WTC11 (cell line): ENCODE measurements around the gene PPIP5K2. TPM values are rescaled to one million over a fixed set of nuclear protein-coding genes. Genes with fewer than 3 reads are reported as not detected.

Source experiments
- ATAC-seq: fragments of 200-7000 bp; cut with Tn5 transposase; 2 replicates; pipeline ENCODE4 v1.10.0; 2021; ENCODE audit warnings: mild to moderate bottlenecking, moderate library complexity
- CTCF ChIA-PET: fragments of 300-600 bp; sonication (Branson Sonifier 250); formaldehyde crosslinking; loops from one replicate; lab custom pipeline; 2021; ENCODE audit warnings: antibody characterized with exemption; lab: Charles Lee
- POLR2A ChIA-PET: fragments of 350-600 bp; sonication (Branson Sonifier 250); formaldehyde crosslinking; loops from one replicate; lab custom pipeline; 2021; ENCODE audit warnings: antibody characterized with exemption; lab: Charles Lee
- DNase-seq: peaks from one replicate; pipeline ENCODE4 v3.0.0; 2021; ENCODE audit warnings: low spot score
- H3K27ac Mint-ChIP-seq: 2 replicates; pipeline ENCODE4 v1.8.0; 2021; ENCODE audit warnings: mixed read lengths
- H3K27me3 Mint-ChIP-seq: 2 replicates; pipeline ENCODE4 v1.8.0; 2021; ENCODE audit warnings: low read depth, mild to moderate bottlenecking, moderate library complexity, mixed read lengths
- H3K36me3 Mint-ChIP-seq: 2 replicates; pipeline ENCODE4 v1.8.0; 2021; ENCODE audit warnings: mixed read lengths
- H3K4me1 Mint-ChIP-seq: 2 replicates; pipeline ENCODE4 v1.8.0; 2022; ENCODE audit warnings: mixed read lengths
- H3K4me3 Mint-ChIP-seq: 2 replicates; pipeline ENCODE4 v1.8.0; 2021; ENCODE audit warnings: mild to moderate bottlenecking, moderate library complexity, mixed read lengths
- H3K9me3 Mint-ChIP-seq: 2 replicates; pipeline ENCODE4 v1.8.0; 2021; ENCODE audit warnings: mixed read lengths
- AFF4 ChIP-seq: sonication (generic); formaldehyde crosslinking; IDR thresholded peaks from 2 replicates; pipeline ENCODE4 v1.8.1; 2023; ENCODE audit warnings: mild to moderate bottlenecking, missing genetic modification reagents, borderline replicate concordance
- AR ChIP-seq: fragments of 250-450 bp; sonication (Bioruptor Pico); IDR thresholded peaks from 2 replicates; pipeline ENCODE4 v1.9.0; 2021; ENCODE audit warnings: mild to moderate bottlenecking
- CREM ChIP-seq: sonication (generic); formaldehyde crosslinking; IDR thresholded peaks from 2 replicates; pipeline ENCODE4 v1.8.1; 2022; ENCODE audit warnings: mild to moderate bottlenecking, missing genetic modification reagents, moderate library complexity
- EMX1 ChIP-seq: fragments of 250-450 bp; sonication (Bioruptor Pico); IDR thresholded peaks from 2 replicates; pipeline ENCODE4 v1.8.0; 2021; ENCODE audit warnings: mild to moderate bottlenecking
- FOXK1 ChIP-seq: sonication (generic); formaldehyde crosslinking; IDR thresholded peaks from 2 replicates; pipeline ENCODE4 v1.8.0; 2022; ENCODE audit warnings: mild to moderate bottlenecking, moderate library complexity, missing genetic modification reagents
- HMGXB4 ChIP-seq: sonication (generic); formaldehyde crosslinking; IDR thresholded peaks from 2 replicates; pipeline ENCODE4 v1.8.1; 2023; ENCODE audit warnings: mild to moderate bottlenecking, moderate library complexity, missing genetic modification reagents
- JAZF1 ChIP-seq: fragments of 250-450 bp; sonication (Bioruptor Pico); IDR thresholded peaks from 2 replicates; pipeline ENCODE4 v1.9.0; 2021; ENCODE audit warnings: moderate library complexity, mild to moderate bottlenecking, inconsistent platforms
- MAX ChIP-seq: sonication (generic); formaldehyde crosslinking; IDR thresholded peaks from 2 replicates; pipeline ENCODE4 v1.8.0; 2022; ENCODE audit warnings: mild to moderate bottlenecking, missing genetic modification reagents
- NFYB ChIP-seq: sonication (generic); formaldehyde crosslinking; conservative IDR thresholded peaks from 2 replicates; pipeline ENCODE4 v1.8.0; 2022; ENCODE audit warnings: low read depth, missing genetic modification reagents
- NR3C1 ChIP-seq: sonication (generic); formaldehyde crosslinking; conservative IDR thresholded peaks from 2 replicates; pipeline ENCODE4 v1.8.1; 2023; ENCODE audit warnings: low read depth, mild to moderate bottlenecking, missing genetic modification reagents
- RELA ChIP-seq: sonication (generic); formaldehyde crosslinking; IDR thresholded peaks from 2 replicates; pipeline ENCODE4 v1.8.1; 2022; ENCODE audit warnings: missing genetic modification reagents, mild to moderate bottlenecking, borderline replicate concordance
- RORB ChIP-seq: fragments of 250-450 bp; sonication (Bioruptor Pico); IDR thresholded peaks from 2 replicates; pipeline ENCODE4 v1.9.0; 2021; ENCODE audit warnings: mild to moderate bottlenecking
- STAT6 ChIP-seq: sonication (generic); formaldehyde crosslinking; conservative IDR thresholded peaks from 2 replicates; pipeline ENCODE4 v1.8.1; 2023; ENCODE audit warnings: mild to moderate bottlenecking, low read depth, missing genetic modification reagents, moderate library complexity
- TP53 ChIP-seq: sonication (generic); formaldehyde crosslinking; IDR thresholded peaks from 2 replicates; pipeline ENCODE4 v1.8.1; 2023; ENCODE audit warnings: mild to moderate bottlenecking, missing genetic modification reagents
- ZNF121 ChIP-seq: sonication (generic); formaldehyde crosslinking; IDR thresholded peaks from 2 replicates; pipeline ENCODE4 v1.8.0; 2023; ENCODE audit warnings: missing genetic modification reagents
- ZNF232 ChIP-seq: sonication (generic); formaldehyde crosslinking; IDR thresholded peaks from 2 replicates; pipeline ENCODE4 v1.8.0; 2022; ENCODE audit warnings: mild to moderate bottlenecking, missing genetic modification reagents
- ZSCAN18 ChIP-seq: fragments of 250-450 bp; sonication (Bioruptor Pico); IDR thresholded peaks from 2 replicates; pipeline ENCODE4 v2.1.2; 2022; ENCODE audit warnings: mild to moderate bottlenecking, moderate library complexity
- total RNA-seq: library from RNA; stranded (reverse); gene quantifications from 3 replicates; pipeline ENCODE4 v1.2.3, GENCODE V29; 2021

Gene PPIP5K2
- total RNA-seq, 1 experiment from 2014 or later, result 67.6 TPM

GRCh38 chr5:103258368-103258956 is 138.4 kb downstream of the PPIP5K2 start, which contains the start of gene MACIR (continued):
- TF ChIP-seq AFF4 (CRISPR knock-in tag) (0 out of 2 replicates have a peak, but pooled peaks have one; percentile 28), STAT6 (CRISPR knock-in tag) (no peak), NR3C1 (CRISPR knock-in tag) (no peak), NFYB (no peak), FOXK1 (0 out of 2 replicates have a peak, but pooled peaks have one; percentile 10), AR (CRISPR knock-in tag) (no peak), HMGXB4 (CRISPR knock-in tag) (peak; percentile 61; the same call in 1 of the 2 replicates)

- POLR2A ChIA-PET, result interaction anchor here (0.8 to 3.4 kb wide), 15 partner anchors 10 to 228 kb away, joined by 3 to 15 read pairs (median 4); partner anchors contain the start of genes GIN1 and PPIP5K2
- TF ChIP-seq RORB (CRISPR knock-in tag), result no peak
- no peak for TF ChIP-seq EMX1 (CRISPR knock-in tag)
- TF ChIP-seq AFF4 (CRISPR knock-in tag), result no peak
- TF ChIP-seq ZSCAN18 (CRISPR knock-in tag), result no peak
- peak; percentile 63; the same call in 1 of the 2 replicates for TF ChIP-seq MAX (CRISPR knock-in tag)
- 0 out of 2 replicates have a peak, but pooled peaks have one; percentile 3 for TF ChIP-seq ZNF232 (CRISPR knock-in tag)
- no peak for TF ChIP-seq TP53 (CRISPR knock-in tag)
- no peak for TF ChIP-seq JAZF1 (CRISPR knock-in tag)
- no peak for TF ChIP-seq CREM (CRISPR knock-in tag)
- TF ChIP-seq ZNF121, result no peak
- TF ChIP-seq RELA (CRISPR knock-in tag), result no peak
Measured at GRCh38 chr5:103258957-103259704, 139.0 kb downstream of the PPIP5K2 start.

More at GRCh38 chr5:103258957-103259704, 139.0 kb downstream of the PPIP5K2 start:
- peaks cover 45% of the 10 kb centered on the region for H3K4me1 Mint-ChIP-seq
- ATAC-seq, result peak; percentile 38
- H3K36me3 Mint-ChIP-seq, result no peaks in the 10 kb centered on the region
- CTCF ChIA-PET, result interaction anchor here (0.7 to 2.7 kb wide), 21 partner anchors 11 to 696 kb away, joined by 3 to 17 read pairs (median 4); partner anchors contain the start of genes GIN1 and PPIP5K2
- H3K27ac Mint-ChIP-seq, result no peak overlapping the region
- DNase-seq, result peak; percentile 71
- peak overlapping the region; percentile 95 for H3K4me3 Mint-ChIP-seq
- H3K27me3 Mint-ChIP-seq, result no peaks in the 10 kb centered on the region
- no peaks in the 10 kb centered on the region for H3K9me3 Mint-ChIP-seq
